Fibroblast of lung (primary cell): ENCODE results near the gene KRT15. TPM values are rescaled to one million over a fixed set of nuclear protein-coding genes. Genes with fewer than 3 reads are reported as not detected.

Experiments used
- DNase-seq, 2 donors: peaks; one replicate each; pipeline versions ENCODE4 v3.0.0 to v3.0.0-alpha.2; 2010; ENCODE audit warnings: low read depth in 2 of 2
- H2AFZ ChIP-seq: 2 replicates; pipeline ENCODE4 v1.5.1; 2012; ENCODE audit warnings: low read length, control low read depth, inconsistent platforms
- H3K27ac ChIP-seq: 2 replicates; pipeline ENCODE4 v1.5.1; 2011; ENCODE audit warnings: low read length, control low read depth; ENCODE audit not compliant: insufficient read depth
- H3K27me3 ChIP-seq: 2 replicates; pipeline ENCODE4 v1.5.1; 2011; ENCODE audit warnings: mild to moderate bottlenecking, low read length; ENCODE audit not compliant: control insufficient read depth, insufficient read depth
- H3K36me3 ChIP-seq: 2 replicates; pipeline ENCODE4 v1.5.1; 2011; ENCODE audit warnings: low read length; ENCODE audit not compliant: control insufficient read depth, insufficient read depth
- H3K4me1 ChIP-seq: 2 replicates; pipeline ENCODE4 v1.5.1; 2011; ENCODE audit warnings: low read length; ENCODE audit not compliant: control insufficient read depth, insufficient read depth; ENCODE audit errors: extremely low read depth
- H3K4me2 ChIP-seq: 2 replicates; pipeline ENCODE4 v1.5.1; 2011; ENCODE audit warnings: low read length, control low read depth; ENCODE audit not compliant: insufficient read depth; ENCODE audit errors: extremely low read depth
- H3K4me3 ChIP-seq, 4 experiments: fragments of 200-600 bp in 1 of 4; sonication (generic) in 1 of 4; replicated peaks in 1 of 4; 2 replicates each; pipeline ENCODE4 v1.5.1; 2011 to 2016; ENCODE audit warnings: low read length in 4 of 4, low read depth in 3 of 4, mild to moderate bottlenecking in 3 of 4, control low read depth in 2 of 4, inconsistent platforms in 1 of 4, mixed read lengths in 1 of 4; ENCODE audit not compliant: insufficient read depth in 1 of 4; ENCODE audit errors: control extremely low read depth in 1 of 4
- H3K79me2 ChIP-seq: 2 replicates; pipeline ENCODE4 v1.5.1; 2012; ENCODE audit warnings: mild to moderate bottlenecking, low read length, inconsistent platforms; ENCODE audit not compliant: control insufficient read depth, insufficient read depth
- H3K9ac ChIP-seq: 2 replicates; pipeline ENCODE4 v1.5.1; 2011; ENCODE audit warnings: mild to moderate bottlenecking, low read length, control low read depth; ENCODE audit not compliant: insufficient read depth
- H3K9me3 ChIP-seq: 2 replicates; pipeline ENCODE4 v1.5.1; 2012; ENCODE audit warnings: low read depth, low read length; ENCODE audit not compliant: control insufficient read depth, insufficient read depth
- H4K20me1 ChIP-seq: 2 replicates; pipeline ENCODE4 v1.5.1; 2011; ENCODE audit warnings: low read length; ENCODE audit not compliant: control insufficient read depth, insufficient read depth; ENCODE audit errors: extremely low read depth
- EZH2 ChIP-seq: IDR thresholded peaks from 2 replicates; pipeline ENCODE4 v1.5.1; 2012; ENCODE audit warnings: low read length, control low read depth, mild to moderate bottlenecking; ENCODE audit errors: missing control alignments
- polyA plus RNA-seq, 2 donors: library from polyadenylated mRNA; depleted of rRNA in 1 of 2; stranded (reverse) in 1 of 2; unstranded in 1 of 2; fragments of >200 nt; gene quantifications; 2 replicates each; pipeline ENCODE4 v1.2.1, GENCODE V29; 2011 to 2012; ENCODE audit warnings: missing spikeins in 1 of 2
- total RNA-seq: library from RNA; depleted of rRNA; stranded (reverse); fragments of >200 nt; gene quantifications from 2 replicates; pipeline ENCODE4 v1.2.1, GENCODE V29; 2014
- TF ChIP-seq, protein P1 (sequence below), 2 donors: IDR thresholded peaks in 1 of 2; conservative IDR thresholded peaks in 1 of 2; 1 replicate in 1 of 2; 2 replicates in 1 of 2; pipeline ENCODE4 v1.5.1; 2011 to 2012; ENCODE audit warnings: low read length in 2 of 2, control low read depth in 1 of 2, inconsistent platforms in 1 of 2, low read depth in 1 of 2, mild to moderate bottlenecking in 1 of 2

The KRT15 gene
- total and polyA plus RNA-seq, 2 donors (not counting 1 experiment from before 2014, with no cell fraction given), result 0.17 to 0.47 TPM

DNA sequence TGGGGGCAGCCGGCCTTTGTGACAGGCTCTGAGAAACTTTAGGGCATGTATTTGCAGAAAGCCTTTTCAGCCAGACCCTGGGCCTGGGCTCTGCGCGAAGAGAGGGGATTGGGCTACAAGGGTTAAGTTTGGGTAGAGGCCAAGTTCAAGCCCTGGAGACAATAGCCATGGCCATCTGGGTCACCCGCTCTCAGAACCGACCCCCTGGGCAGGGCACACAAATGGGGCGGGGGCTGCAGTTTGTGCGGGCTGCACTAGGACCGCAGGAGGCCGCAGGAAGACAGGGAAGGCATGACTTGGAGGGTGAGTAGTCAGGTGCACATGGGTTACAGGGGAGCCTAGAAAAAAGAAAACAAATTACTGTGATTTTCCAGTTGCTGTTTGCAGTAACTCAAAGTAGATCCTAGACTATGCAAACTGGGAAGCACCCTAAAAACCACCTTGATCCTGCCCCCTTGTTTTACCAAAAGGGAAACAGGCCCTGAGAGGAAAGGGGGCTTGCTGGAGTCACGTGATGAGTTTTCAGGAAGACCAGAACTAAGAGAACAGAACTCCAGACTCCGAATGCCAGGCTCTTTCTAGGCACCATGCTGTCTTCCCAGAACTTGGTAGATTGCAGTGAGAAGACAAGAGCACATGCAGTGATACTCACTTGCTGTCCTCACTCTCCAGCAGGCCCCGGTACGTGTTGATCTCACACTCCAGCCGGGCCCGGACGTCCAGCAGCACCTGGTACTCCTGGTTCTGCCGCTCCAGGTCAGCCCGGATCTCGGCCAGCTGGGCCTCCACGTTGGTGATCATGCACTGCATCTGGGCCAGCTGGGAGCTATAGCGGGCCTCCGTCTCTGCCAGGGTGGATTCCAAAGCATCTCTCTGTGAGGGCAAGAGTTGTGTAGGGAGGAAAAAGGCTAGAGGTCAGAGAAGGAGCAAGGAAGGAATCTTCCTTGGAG is 41.5 kb downstream of the KRT15 start:
- Histone ChIP-seq H3K4me3 (no peak overlapping the region), H3K36me3 (no peaks in the 10 kb centered on the region), H3K9me3 (no peaks in the 10 kb centered on the region), H4K20me1 (no peaks in the 10 kb centered on the region), H3K79me2 (no peaks in the 10 kb centered on the region), H3K4me1 (no peaks in the 10 kb centered on the region), H3K27ac (no peak overlapping the region), H2AFZ (no peak overlapping the region), H3K27me3 (peaks cover 7% of the 10 kb centered on the region), H3K9ac (no peak overlapping the region), H3K4me2 (no peak overlapping the region)
- DNase-seq, result no peak
- TF ChIP-seq, protein P1, sequence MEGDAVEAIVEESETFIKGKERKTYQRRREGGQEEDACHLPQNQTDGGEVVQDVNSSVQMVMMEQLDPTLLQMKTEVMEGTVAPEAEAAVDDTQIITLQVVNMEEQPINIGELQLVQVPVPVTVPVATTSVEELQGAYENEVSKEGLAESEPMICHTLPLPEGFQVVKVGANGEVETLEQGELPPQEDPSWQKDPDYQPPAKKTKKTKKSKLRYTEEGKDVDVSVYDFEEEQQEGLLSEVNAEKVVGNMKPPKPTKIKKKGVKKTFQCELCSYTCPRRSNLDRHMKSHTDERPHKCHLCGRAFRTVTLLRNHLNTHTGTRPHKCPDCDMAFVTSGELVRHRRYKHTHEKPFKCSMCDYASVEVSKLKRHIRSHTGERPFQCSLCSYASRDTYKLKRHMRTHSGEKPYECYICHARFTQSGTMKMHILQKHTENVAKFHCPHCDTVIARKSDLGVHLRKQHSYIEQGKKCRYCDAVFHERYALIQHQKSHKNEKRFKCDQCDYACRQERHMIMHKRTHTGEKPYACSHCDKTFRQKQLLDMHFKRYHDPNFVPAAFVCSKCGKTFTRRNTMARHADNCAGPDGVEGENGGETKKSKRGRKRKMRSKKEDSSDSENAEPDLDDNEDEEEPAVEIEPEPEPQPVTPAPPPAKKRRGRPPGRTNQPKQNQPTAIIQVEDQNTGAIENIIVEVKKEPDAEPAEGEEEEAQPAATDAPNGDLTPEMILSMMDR (conservative IDR thresholded peaks at IDR 0.05 in 1 of 2, IDR thresholded peaks at IDR 0.05 in 1 of 2; ENCODE audit: low read depth in 1 of 2, low read length in 2 of 2), result no peak
- no peak for TF ChIP-seq EZH2

DNA sequence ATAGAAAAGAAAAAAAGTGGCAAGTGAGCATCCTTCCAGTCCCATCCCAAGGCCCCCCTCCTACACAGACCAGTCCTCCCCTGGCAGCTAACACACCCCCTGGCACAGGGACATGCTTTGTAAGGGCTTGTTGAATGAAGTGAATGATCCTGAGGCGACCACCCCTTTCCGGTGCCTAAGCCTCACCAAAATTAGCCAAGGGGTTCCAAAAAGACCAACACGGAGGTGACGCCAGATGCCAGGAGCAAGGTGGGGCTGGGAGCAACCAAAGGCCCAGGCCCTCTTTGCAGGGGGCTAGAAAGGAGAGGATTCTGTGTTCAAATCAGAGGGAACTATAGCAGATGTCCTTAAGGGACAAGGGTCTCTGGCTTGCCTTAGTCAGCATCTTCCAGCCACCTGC is 43.3 kb downstream of the KRT15 start:
- Histone ChIP-seq H3K27ac (no peak overlapping the region), H3K79me2 (no peaks in the 10 kb centered on the region), H3K4me2 (no peak overlapping the region), H3K4me3 (no peak overlapping the region), H3K9me3 (no peaks in the 10 kb centered on the region), H3K27me3 (no peaks in the 10 kb centered on the region), H3K9ac (no peak overlapping the region), H3K36me3 (no peaks in the 10 kb centered on the region), H3K4me1 (no peaks in the 10 kb centered on the region), H4K20me1 (no peaks in the 10 kb centered on the region), H2AFZ (no peak overlapping the region)
- TF ChIP-seq, protein P1 (conservative IDR thresholded peaks at IDR 0.05 in 1 of 2, IDR thresholded peaks at IDR 0.05 in 1 of 2; ENCODE audit: low read depth in 1 of 2, low read length in 2 of 2), result no peak
- TF ChIP-seq EZH2, result no peak
- no peak for DNase-seq

DNA sequence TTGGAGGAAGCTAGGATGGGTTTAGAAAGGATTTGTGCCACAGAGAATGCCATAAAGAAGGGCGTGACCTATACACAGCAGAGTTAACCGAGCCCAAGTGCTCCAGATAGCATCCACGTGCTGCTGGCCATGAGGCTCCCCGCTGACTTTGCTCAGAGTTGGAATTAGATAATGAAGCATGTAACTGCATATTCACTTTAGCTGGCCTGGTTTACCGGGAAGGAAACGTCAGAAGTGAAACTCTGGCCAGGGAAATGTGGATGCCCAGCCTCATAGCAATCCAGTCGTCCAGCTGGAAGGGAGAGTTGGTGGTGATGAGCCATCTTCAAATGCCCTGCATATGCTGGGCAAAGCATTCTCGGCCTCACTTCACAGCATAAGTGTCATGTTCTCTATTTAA is 43.8 kb downstream of the KRT15 start:
- H2AFZ ChIP-seq, result no peak overlapping the region
- no peaks in the 10 kb centered on the region for H3K4me1 ChIP-seq
- H3K79me2 ChIP-seq, result no peaks in the 10 kb centered on the region
- H3K36me3 ChIP-seq, result no peaks in the 10 kb centered on the region
- no peak for TF ChIP-seq EZH2
- TF ChIP-seq, protein P1 (conservative IDR thresholded peaks at IDR 0.05 in 1 of 2, IDR thresholded peaks at IDR 0.05 in 1 of 2; ENCODE audit: low read depth in 1 of 2, low read length in 2 of 2), result no peak
- no peaks in the 10 kb centered on the region for H3K9me3 ChIP-seq
- DNase-seq, result no peak
- no peak overlapping the region for H3K4me2 ChIP-seq
- H3K9ac ChIP-seq, result no peak overlapping the region
- no peak overlapping the region for H3K27ac ChIP-seq
- H3K4me3 ChIP-seq, result no peak overlapping the region
- no peaks in the 10 kb centered on the region for H4K20me1 ChIP-seq
- H3K27me3 ChIP-seq, result no peaks in the 10 kb centered on the region
